ENCODE results near the gene PTPRR.

DNA sequence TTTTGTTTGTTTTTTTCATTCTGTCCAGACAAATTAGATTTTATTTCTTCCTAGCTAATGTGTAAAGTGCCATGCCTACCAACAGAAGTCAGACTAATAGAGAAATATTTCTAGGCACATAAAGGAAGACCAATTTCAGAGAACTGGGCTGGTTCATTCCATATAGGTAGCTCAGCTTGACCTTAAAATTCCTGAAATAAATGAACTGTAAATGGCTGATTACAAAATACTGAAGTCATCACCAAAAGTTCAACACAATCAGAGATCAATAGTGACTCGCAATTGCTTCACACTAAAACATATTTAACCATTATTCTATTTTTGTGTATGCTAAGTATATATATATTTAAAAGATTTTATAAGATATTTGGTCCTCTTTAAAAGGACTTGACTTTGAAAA is 317.5 kb downstream of the PTPRR start:
- TF ChIP-seq, protein P1, sequence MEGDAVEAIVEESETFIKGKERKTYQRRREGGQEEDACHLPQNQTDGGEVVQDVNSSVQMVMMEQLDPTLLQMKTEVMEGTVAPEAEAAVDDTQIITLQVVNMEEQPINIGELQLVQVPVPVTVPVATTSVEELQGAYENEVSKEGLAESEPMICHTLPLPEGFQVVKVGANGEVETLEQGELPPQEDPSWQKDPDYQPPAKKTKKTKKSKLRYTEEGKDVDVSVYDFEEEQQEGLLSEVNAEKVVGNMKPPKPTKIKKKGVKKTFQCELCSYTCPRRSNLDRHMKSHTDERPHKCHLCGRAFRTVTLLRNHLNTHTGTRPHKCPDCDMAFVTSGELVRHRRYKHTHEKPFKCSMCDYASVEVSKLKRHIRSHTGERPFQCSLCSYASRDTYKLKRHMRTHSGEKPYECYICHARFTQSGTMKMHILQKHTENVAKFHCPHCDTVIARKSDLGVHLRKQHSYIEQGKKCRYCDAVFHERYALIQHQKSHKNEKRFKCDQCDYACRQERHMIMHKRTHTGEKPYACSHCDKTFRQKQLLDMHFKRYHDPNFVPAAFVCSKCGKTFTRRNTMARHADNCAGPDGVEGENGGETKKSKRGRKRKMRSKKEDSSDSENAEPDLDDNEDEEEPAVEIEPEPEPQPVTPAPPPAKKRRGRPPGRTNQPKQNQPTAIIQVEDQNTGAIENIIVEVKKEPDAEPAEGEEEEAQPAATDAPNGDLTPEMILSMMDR (conservative IDR thresholded peaks at IDR 0.05 in 1 of 2, IDR thresholded peaks at IDR 0.05 in 1 of 2; ENCODE audit: low read depth in 1 of 2, low read length in 2 of 2): no peak
- no peak for TF ChIP-seq EZH2 (IDR thresholded peaks at IDR 0.05; ENCODE audit: low read length, missing control alignments)

Measured in fibroblast of lung (primary cell).